Liver (tissue), 9 donors: Measurements from ENCODE around the gene KLRF1. TPM values are rescaled to one million over a fixed set of nuclear protein-coding genes. Genes with fewer than 3 reads are reported as not detected.
A peak's percentile ranks its signal among the peaks of the same experiment; 100 is the strongest.

Source experiments
- DNase-seq: peaks from one replicate; pipeline ENCODE4 v3.0.0-alpha.2; 2017; ENCODE audit warnings: low spot score
- H3K27ac ChIP-seq, 2 donors: one replicate each; pipeline ENCODE4 v1.7.0; 2013; ENCODE audit warnings: inconsistent platforms in 2 of 2, low read length in 2 of 2, control low read depth in 1 of 2, low read depth in 1 of 2, mild to moderate bottlenecking in 1 of 2
- H3K27me3 ChIP-seq, 4 donors: one replicate each; pipeline versions ENCODE4 v1.6.1 to v1.7.0; 2013; ENCODE audit warnings: low read length in 3 of 4, inconsistent platforms in 1 of 4, mild to moderate bottlenecking in 1 of 4, moderate library complexity in 1 of 4; ENCODE audit not compliant: control insufficient read depth in 4 of 4, insufficient read depth in 4 of 4
- H3K36me3 ChIP-seq, 4 donors: one replicate each; pipeline versions ENCODE4 v1.6.1 to v1.7.0; 2013; ENCODE audit warnings: low read length in 3 of 4, mild to moderate bottlenecking in 3 of 4, low read depth in 1 of 4, moderate library complexity in 1 of 4; ENCODE audit not compliant: control insufficient read depth in 4 of 4, insufficient read depth in 3 of 4
- H3K4me1 ChIP-seq, 4 donors: one replicate each; pipeline versions ENCODE4 v1.6.1 to v1.7.0; 2013; ENCODE audit warnings: low read length in 3 of 4, mild to moderate bottlenecking in 3 of 4, moderate library complexity in 1 of 4; ENCODE audit not compliant: control insufficient read depth in 4 of 4, insufficient read depth in 4 of 4
- H3K4me3 ChIP-seq, 3 donors: one replicate each; pipeline versions ENCODE4 v1.6.1 to v1.7.0; 2013; ENCODE audit warnings: low read length in 3 of 3, control low read depth in 1 of 3, low read depth in 1 of 3, mild to moderate bottlenecking in 1 of 3
- H3K9ac ChIP-seq, 2 donors: one replicate each; pipeline ENCODE4 v1.7.0; 2013; ENCODE audit warnings: low read length in 2 of 2, mild to moderate bottlenecking in 2 of 2, moderate library complexity in 2 of 2, control low read depth in 1 of 2, low read depth in 1 of 2
- H3K9me3 ChIP-seq, 4 donors: one replicate each; pipeline versions ENCODE4 v1.6.1 to v1.7.0; 2013; ENCODE audit warnings: low read length in 3 of 4; ENCODE audit not compliant: control insufficient read depth in 4 of 4
- CTCF ChIP-seq: fragments of 150-350 bp; IDR thresholded peaks from 2 replicates; pipeline ENCODE4 v1.5.1; 2017; ENCODE audit warnings: improper control_type of control experiment, low read depth, low read length; ENCODE audit not compliant: missing input control
- EGR1 ChIP-seq, 2 donors: IDR thresholded peaks; 2 replicates each; pipeline ENCODE4 v1.6.1; 2016 to 2018; ENCODE audit warnings: antibody characterized with exemption in 2 of 2, low read depth in 2 of 2
- FOXA1 ChIP-seq: IDR thresholded peaks from 2 replicates; pipeline ENCODE4 v1.6.1; 2016; ENCODE audit warnings: antibody characterized with exemption
- FOXA2 ChIP-seq: IDR thresholded peaks from 2 replicates; pipeline ENCODE4 v1.6.1; 2016; ENCODE audit warnings: antibody characterized with exemption
- GABPA ChIP-seq, 2 donors: IDR thresholded peaks in 1 of 2; conservative IDR thresholded peaks in 1 of 2; 2 replicates each; pipeline ENCODE4 v1.6.1; 2016; ENCODE audit warnings: antibody characterized with exemption in 2 of 2, mild to moderate bottlenecking in 1 of 2, moderate library complexity in 1 of 2
- HNF4A ChIP-seq, 2 donors: conservative IDR thresholded peaks; 2 replicates each; pipeline ENCODE4 v1.6.1; 2016; ENCODE audit warnings: antibody characterized with exemption in 2 of 2, mild to moderate bottlenecking in 2 of 2
- HNF4G ChIP-seq: IDR thresholded peaks from 2 replicates; pipeline ENCODE4 v1.6.1; 2016; ENCODE audit warnings: antibody characterized with exemption
- JUND ChIP-seq, 2 donors: IDR thresholded peaks; 2 replicates each; pipeline ENCODE4 v1.6.1; 2016; ENCODE audit warnings: antibody characterized with exemption in 2 of 2
- NR2F2 ChIP-seq: IDR thresholded peaks from 2 replicates; pipeline ENCODE4 v1.6.1; 2016; ENCODE audit warnings: antibody characterized with exemption
- RAD21 ChIP-seq, 2 donors: IDR thresholded peaks; 2 replicates each; pipeline ENCODE4 v1.6.1; 2016; ENCODE audit warnings: antibody characterized with exemption in 2 of 2, mild to moderate bottlenecking in 2 of 2
- REST ChIP-seq: IDR thresholded peaks from 2 replicates; pipeline ENCODE4 v1.6.1; 2016; ENCODE audit warnings: antibody characterized with exemption, mild to moderate bottlenecking
- RXRA ChIP-seq, 2 donors: IDR thresholded peaks; 2 replicates each; pipeline ENCODE4 v1.6.1; 2017 to 2018; ENCODE audit warnings: antibody characterized with exemption in 2 of 2, mild to moderate bottlenecking in 1 of 2
- SP1 ChIP-seq: IDR thresholded peaks from 2 replicates; pipeline ENCODE4 v1.6.1; 2018; ENCODE audit warnings: antibody characterized with exemption, mild to moderate bottlenecking
- TAF1 ChIP-seq: conservative IDR thresholded peaks from 2 replicates; pipeline ENCODE4 v1.6.1; 2016; ENCODE audit warnings: antibody characterized with exemption, mild to moderate bottlenecking
- YY1 ChIP-seq: IDR thresholded peaks from 2 replicates; pipeline ENCODE4 v1.6.1; 2016; ENCODE audit warnings: antibody characterized with exemption, mild to moderate bottlenecking
- WGBS: extraction: QIAGEN DNeasy Blood & Tissue Kit; methylation state at CpG from one replicate; pipeline ENCODE4 v1.1.7; 2013; 5-methylcytosine and 5-hydroxymethylcytosine counted together
- polyA plus RNA-seq, 2 donors: library from polyadenylated mRNA; stranded (reverse) in 1 of 2; unstranded in 1 of 2; fragments of 200-250 nt in 1 of 2; fragments of >200 nt in 1 of 2; fragmentation: Nextera tagmentation in 1 of 2; extraction: Ambion mirVana in 1 of 2; gene quantifications; one replicate each; pipeline versions ENCODE4 v1.2.1 to v1.2.3, GENCODE V29; 2013 to 2015
- total RNA-seq, 2 donors: library from RNA; depleted of rRNA; stranded (reverse); fragments of >200 nt; gene quantifications; one replicate each; pipeline ENCODE4 v1.2.3, GENCODE V29; 2014
- TF ChIP-seq, protein P1 (sequence below): IDR thresholded peaks from 2 replicates; pipeline ENCODE4 v1.6.1; 2016; ENCODE audit warnings: antibody characterized with exemption
- TF ChIP-seq, protein P2 (sequence below): IDR thresholded peaks from 2 replicates; pipeline ENCODE4 v1.6.1; 2016; ENCODE audit warnings: antibody characterized with exemption
- TF ChIP-seq, protein P3 (sequence below): IDR thresholded peaks from 2 replicates; pipeline ENCODE4 v1.6.1; 2016; ENCODE audit warnings: antibody characterized with exemption
- donor health status: healthy.
- donor health status: healthy.
- donor health status: healthy.
- donor health status: healthy.
- donor health status: healthy.

The KLRF1 gene
- total and polyA plus RNA-seq, 4 donors, result 0.18 to 1.5 (median 0.76) TPM

DNA sequence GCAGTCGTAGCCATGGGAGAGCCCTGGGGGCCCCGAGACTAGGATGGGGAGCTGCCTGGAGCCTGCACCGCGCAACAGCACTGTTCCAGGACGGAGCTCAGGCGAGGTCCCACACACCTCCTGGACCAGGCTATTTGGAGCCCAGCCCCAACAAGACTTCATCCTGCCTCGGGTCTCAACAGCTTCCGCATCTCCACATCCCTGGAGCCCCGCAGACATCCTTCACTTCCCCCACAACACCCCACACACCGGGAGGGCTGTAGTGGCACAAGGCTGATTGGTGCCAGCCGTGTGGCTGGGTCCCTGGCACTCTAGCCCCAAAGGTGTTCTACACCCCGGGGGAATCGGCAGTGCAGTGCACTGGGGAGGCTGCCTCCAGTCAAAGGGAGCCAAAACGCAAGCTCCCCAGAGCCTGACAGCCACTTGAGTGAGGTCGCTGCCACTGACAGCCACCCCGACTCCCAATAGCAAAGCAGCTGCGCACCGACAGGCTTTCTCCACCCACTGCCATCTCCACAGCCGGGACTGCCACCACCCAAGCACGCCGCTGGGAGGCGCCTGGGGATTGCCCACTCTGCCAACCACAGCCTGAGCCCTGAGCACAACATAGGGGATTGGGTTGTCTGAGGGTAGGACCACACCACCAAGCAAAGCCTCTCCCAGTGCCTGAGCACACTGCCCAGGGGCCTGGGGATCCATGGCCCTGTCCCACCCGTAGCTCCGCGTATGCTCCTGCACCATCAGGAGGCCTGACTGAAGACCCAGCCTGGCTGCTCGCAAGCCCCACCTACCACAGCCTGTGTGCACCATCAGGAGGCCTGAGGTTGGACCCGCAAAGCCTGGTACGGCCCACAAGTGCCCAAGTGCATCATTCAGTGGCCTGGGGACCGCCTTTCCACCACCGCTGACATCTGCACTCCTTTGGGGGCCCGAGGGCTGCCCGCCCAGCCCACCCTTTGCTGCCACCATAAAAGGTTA lies 13.2 kb upstream of the KLRF1 start:
- Histone ChIP-seq H3K4me3 (peak overlapping the region; percentile 9 to 19 (median 15)), H3K4me1 (peaks cover 0 to 9% (median 3%) of the 10 kb centered on the region in 4 donors), H3K27me3 (no peaks in the 10 kb centered on the region), H3K9ac (no peak overlapping the region), H3K9me3 (no peaks in the 10 kb centered on the region), H3K36me3 (no peaks in the 10 kb centered on the region), H3K27ac (no peak overlapping the region)
- WGBS, result 48% methylated on average over 32 of the region's 32 CpGs
- peak; percentile 83 for DNase-seq
- no peak for TF ChIP-seq GABPA (IDR thresholded peaks at IDR 0.05 in 1 of 2, conservative IDR thresholded peaks at IDR 0.05 in 1 of 2)
- no peak for TF ChIP-seq TAF1
- TF ChIP-seq EGR1 (IDR thresholded peaks at IDR 0.05; ENCODE audit: low read depth in 2 of 2), result no peak
- no peak for TF ChIP-seq JUND (IDR thresholded peaks at IDR 0.05)
- TF ChIP-seq HNF4G, result no peak
- peak; percentile 94 to 99 for TF ChIP-seq RAD21 (IDR thresholded peaks at IDR 0.05)
- no peak for TF ChIP-seq SP1
- TF ChIP-seq NR2F2, result no peak
- TF ChIP-seq HNF4A (conservative IDR thresholded peaks at IDR 0.05), result no peak
- TF ChIP-seq CTCF, result peak; percentile 87

DNA sequence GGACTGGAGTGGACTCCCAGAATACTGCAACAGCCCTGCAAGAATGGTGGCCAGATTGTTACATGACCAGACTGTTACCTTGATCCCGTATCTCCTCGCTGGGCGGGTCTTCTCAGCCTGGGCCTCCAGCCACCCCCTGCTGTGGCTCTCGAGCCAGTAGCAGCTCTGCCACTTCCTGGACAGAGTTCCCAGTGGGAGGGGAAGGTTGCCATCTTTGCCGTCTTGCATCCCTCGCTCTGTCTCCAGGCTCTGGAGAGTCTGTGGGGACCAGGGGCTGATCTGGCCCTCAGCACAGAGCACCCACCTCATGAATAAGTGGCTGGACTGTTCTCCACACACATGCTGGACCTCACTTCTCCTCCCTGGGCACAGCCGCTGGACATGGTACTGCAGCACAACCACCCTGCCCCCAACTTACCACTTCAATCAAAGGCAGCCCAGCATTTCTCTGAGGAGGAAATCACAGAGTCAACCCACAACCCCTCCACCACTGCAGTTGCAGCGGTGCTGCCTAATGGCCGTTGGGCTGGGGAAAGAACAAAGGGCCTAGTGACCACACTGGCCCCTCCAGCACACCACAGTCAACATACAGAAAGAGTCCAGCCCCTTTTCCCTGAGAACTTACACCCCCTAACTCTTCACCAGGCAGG lies 6.9 kb upstream of the KLRF1 start:
- Histone ChIP-seq H3K4me3 (no peak overlapping the region), H3K9ac (no peak overlapping the region), H3K9me3 (no peaks in the 10 kb centered on the region), H3K27ac (no peak overlapping the region), H3K36me3 (no peaks in the 10 kb centered on the region), H3K27me3 (no peaks in the 10 kb centered on the region), H3K4me1 (no peaks in the 10 kb centered on the region)
- TF ChIP-seq JUND (IDR thresholded peaks at IDR 0.05), result no peak
- TF ChIP-seq FOXA1, result no peak
- no peak for TF ChIP-seq CTCF
- TF ChIP-seq HNF4G, result no peak
- TF ChIP-seq RAD21 (IDR thresholded peaks at IDR 0.05), result no peak
- no peak for TF ChIP-seq RXRA (IDR thresholded peaks at IDR 0.05)
- TF ChIP-seq EGR1 (IDR thresholded peaks at IDR 0.05; ENCODE audit: low read depth in 2 of 2), result no peak
- TF ChIP-seq SP1, result no peak
- no peak for TF ChIP-seq YY1
- TF ChIP-seq, protein P1, sequence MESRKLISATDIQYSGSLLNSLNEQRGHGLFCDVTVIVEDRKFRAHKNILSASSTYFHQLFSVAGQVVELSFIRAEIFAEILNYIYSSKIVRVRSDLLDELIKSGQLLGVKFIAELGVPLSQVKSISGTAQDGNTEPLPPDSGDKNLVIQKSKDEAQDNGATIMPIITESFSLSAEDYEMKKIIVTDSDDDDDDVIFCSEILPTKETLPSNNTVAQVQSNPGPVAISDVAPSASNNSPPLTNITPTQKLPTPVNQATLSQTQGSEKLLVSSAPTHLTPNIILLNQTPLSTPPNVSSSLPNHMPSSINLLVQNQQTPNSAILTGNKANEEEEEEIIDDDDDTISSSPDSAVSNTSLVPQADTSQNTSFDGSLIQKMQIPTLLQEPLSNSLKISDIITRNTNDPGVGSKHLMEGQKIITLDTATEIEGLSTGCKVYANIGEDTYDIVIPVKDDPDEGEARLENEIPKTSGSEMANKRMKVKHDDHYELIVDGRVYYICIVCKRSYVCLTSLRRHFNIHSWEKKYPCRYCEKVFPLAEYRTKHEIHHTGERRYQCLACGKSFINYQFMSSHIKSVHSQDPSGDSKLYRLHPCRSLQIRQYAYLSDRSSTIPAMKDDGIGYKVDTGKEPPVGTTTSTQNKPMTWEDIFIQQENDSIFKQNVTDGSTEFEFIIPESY, result no peak
- TF ChIP-seq FOXA2, result no peak
- TF ChIP-seq, protein P2, sequence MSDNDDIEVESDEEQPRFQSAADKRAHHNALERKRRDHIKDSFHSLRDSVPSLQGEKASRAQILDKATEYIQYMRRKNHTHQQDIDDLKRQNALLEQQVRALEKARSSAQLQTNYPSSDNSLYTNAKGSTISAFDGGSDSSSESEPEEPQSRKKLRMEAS, result no peak
- TF ChIP-seq TAF1, result no peak
- no peak for TF ChIP-seq GABPA (IDR thresholded peaks at IDR 0.05 in 1 of 2, conservative IDR thresholded peaks at IDR 0.05 in 1 of 2)
- no peak for TF ChIP-seq HNF4A (conservative IDR thresholded peaks at IDR 0.05)
- TF ChIP-seq NR2F2, result no peak
- no peak for TF ChIP-seq REST
- TF ChIP-seq, protein P3, sequence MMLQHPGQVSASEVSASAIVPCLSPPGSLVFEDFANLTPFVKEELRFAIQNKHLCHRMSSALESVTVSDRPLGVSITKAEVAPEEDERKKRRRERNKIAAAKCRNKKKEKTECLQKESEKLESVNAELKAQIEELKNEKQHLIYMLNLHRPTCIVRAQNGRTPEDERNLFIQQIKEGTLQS, result no peak
- DNase-seq, result no peak
- 89% methylated on average over 9 of the region's 9 CpGs for WGBS
